SK-N-MC (cell line): ENCODE results near the gene LRRN1.

Experiments used
- DNase-seq: peaks from one replicate; pipeline ENCODE4 v3.0.0-alpha.2; 2011; ENCODE audit warnings: low read depth, low spot score
- H3K27ac ChIP-seq: fragments of 200-600 bp; sonication (generic); 2 replicates; pipeline ENCODE4 v1.5.1; 2016; ENCODE audit warnings: mixed run types
- H3K36me3 ChIP-seq: fragments of 200-600 bp; sonication (generic); 2 replicates; pipeline ENCODE4 v1.6.1; 2017; ENCODE audit warnings: antibody characterized with exemption, low read length, mixed read lengths; ENCODE audit not compliant: insufficient read depth
- H3K4me3 ChIP-seq: fragments of 200-600 bp; sonication (generic); 2 replicates; pipeline ENCODE4 v1.5.1; 2016
- H3K9ac ChIP-seq: fragments of 200-600 bp; sonication (generic); 2 replicates; pipeline ENCODE4 v1.8.0; 2017; ENCODE audit warnings: mixed run types, mixed read lengths; ENCODE audit not compliant: insufficient read length
- H3K9me3 ChIP-seq: fragments of 200-600 bp; sonication (generic); 2 replicates; pipeline ENCODE4 v1.6.1; 2017; ENCODE audit warnings: low read depth, mild to moderate bottlenecking, antibody characterized with exemption, low read length, moderate library complexity, mixed read lengths
- EZH2 ChIP-seq: fragments of 200-600 bp; sonication (generic); IDR thresholded peaks from one replicate; pipeline ENCODE4 v1.6.1; 2017; ENCODE audit warnings: antibody characterized with exemption
- FOXP2 ChIP-seq: optimal IDR thresholded peaks from 2 replicates; pipeline ENCODE3; 2011; ENCODE audit warnings: mild to moderate bottlenecking, moderate library complexity; ENCODE audit not compliant: insufficient read depth; ENCODE audit errors: extremely low read length, control extremely low read depth
- POLR2AphosphoS5 ChIP-seq: IDR thresholded peaks from 2 replicates; pipeline ENCODE4 v1.6.1; 2012; ENCODE audit warnings: mild to moderate bottlenecking, low read depth, low read length, borderline replicate concordance

LRRN1 gene

GRCh38 chr3:3893590-3893989 is 94.4 kb downstream of the LRRN1 start:
- H3K4me3 ChIP-seq = no peak overlapping the region
- TF ChIP-seq POLR2AphosphoS5 (no peak), FOXP2 (no peak), EZH2 (no peak)
- no peaks in the 10 kb centered on the region for H3K9me3 ChIP-seq
- H3K36me3 ChIP-seq = no peaks in the 10 kb centered on the region
- no peak for DNase-seq
- no peak overlapping the region for H3K27ac ChIP-seq
- H3K9ac ChIP-seq = no peak overlapping the region
